Right ventricle myocardium inferior (tissue), 1 donor: ENCODE measurements around the gene VIT. TPM values are rescaled to one million over a fixed set of nuclear protein-coding genes. Genes with fewer than 3 reads are reported as not detected.

Experiments used
- total RNA-seq: library from RNA; stranded (reverse); fragmentation: NEBNext Ultra II Directional; extraction: Animal tissue kit (Norgen Biotek cat#: 25700); gene quantifications from one replicate; pipeline ENCODE4 v1.2.1, GENCODE V29; 2021
- donor health status: DM: no; HTN: yes; CAD: no; lungs with severe emphysema.

Gene VIT
- total RNA-seq, 1 donor from 2014 or later, result 21.6 TPM

Other genes starting within 250 kb of the VIT start
- gene FEZ2, start 98.5 kb upstream of the VIT start, total RNA-seq, result 36.0 TPM